ENCODE measurements around the gene RAB40C. TPM values are rescaled to one million over a fixed set of nuclear protein-coding genes. Genes with fewer than 3 reads are reported as not detected.

RAB40C gene
- total and polyA plus RNA-seq, 4 donors: 9.5 to 40.7 (median 18.7) TPM

GRCh38 chr16:629833-630248 lies 40.0 kb downstream of the RAB40C start:
- intact Hi-C loops (cut with DNase I): no loop called here
- no peak overlapping the region for H3K27ac ChIP-seq (ENCODE audit: low read depth in 1 of 2, low read length in 2 of 2)

GRCh38 chr16:630249-630814 lies 40.5 kb downstream of the RAB40C start:
- Histone ChIP-seq H3K27me3 (ENCODE audit: control insufficient read depth in 1 of 2, insufficient read depth in 2 of 2, low read length in 1 of 2) (no peaks in the 10 kb centered on the region), H3K36me3 (ENCODE audit: control insufficient read depth in 1 of 2, insufficient read depth in 2 of 2, low read length in 1 of 2) (peaks cover 0 to 2% of the 10 kb centered on the region in 2 donors), H3K9me3 (ENCODE audit: control insufficient read depth, low read length) (no peaks in the 10 kb centered on the region), H3K27ac (ENCODE audit: low read depth in 1 of 2, low read length in 2 of 2) (no peak overlapping the region), H3K4me3 (ENCODE audit: low read length in 2 of 2) (no peak overlapping the region), H3K4me1 (ENCODE audit: control insufficient read depth in 1 of 2, insufficient read depth in 2 of 2, low read length in 2 of 2) (no peaks in the 10 kb centered on the region)
- ATAC-seq (ENCODE audit: low FRiP score) (no peak), DNase-seq (peak in 1 of 2 donors; percentile 46)
- intact Hi-C loops (cut with DNase I): no loop called here
- WGBS, 2 donors: 38 to 42% methylated on average over 29 of the region's 29 CpGs

More at GRCh38 chr16:629833-630248, 40.0 kb downstream of the RAB40C start:
- no peaks in the 10 kb centered on the region for H3K27me3 ChIP-seq (ENCODE audit: control insufficient read depth in 1 of 2, insufficient read depth in 2 of 2, low read length in 1 of 2)
- ATAC-seq (ENCODE audit: low FRiP score): no peak
- peaks cover 0 to 2% of the 10 kb centered on the region in 2 donors for H3K36me3 ChIP-seq (ENCODE audit: control insufficient read depth in 1 of 2, insufficient read depth in 2 of 2, low read length in 1 of 2)
- H3K4me1 ChIP-seq (ENCODE audit: control insufficient read depth in 1 of 2, insufficient read depth in 2 of 2, low read length in 2 of 2): no peaks in the 10 kb centered on the region
- no peak overlapping the region for H3K4me3 ChIP-seq (ENCODE audit: low read length in 2 of 2)
- H3K9me3 ChIP-seq (ENCODE audit: control insufficient read depth, low read length): no peaks in the 10 kb centered on the region
- 51 to 65% methylated on average over 11 of the region's 11 CpGs for WGBS, 2 donors
- DNase-seq: no peak

- ATAC-seq (ENCODE audit: low FRiP score) (no peak), DNase-seq (peak in 1 of 2 donors; percentile 46)
- H3K27ac ChIP-seq (ENCODE audit: low read depth in 1 of 2, low read length in 2 of 2): no peak within 1 kb of the TSS
- WGBS, 2 donors: 7% methylated on average over 21 to 23 of the region's 23 CpGs
- intact Hi-C loops (cut with DNase I): no loop called here
- no peaks in the 10 kb centered on the region for H3K27me3 ChIP-seq (ENCODE audit: control insufficient read depth in 1 of 2, insufficient read depth in 2 of 2, low read length in 1 of 2)
- no peaks in the 10 kb centered on the region for H3K4me1 ChIP-seq (ENCODE audit: control insufficient read depth in 1 of 2, insufficient read depth in 2 of 2, low read length in 2 of 2)
- no peaks in the 10 kb centered on the region for H3K9me3 ChIP-seq (ENCODE audit: control insufficient read depth, low read length)
- H3K36me3 ChIP-seq (ENCODE audit: control insufficient read depth in 1 of 2, insufficient read depth in 2 of 2, low read length in 1 of 2): peaks cover 0 to 2% of the 10 kb centered on the region in 2 donors
- H3K4me3 ChIP-seq (ENCODE audit: low read length in 2 of 2): no peak within 1 kb of the TSS
These were observed 41.0 kb downstream of the RAB40C start, which contains the start of gene WFIKKN1 for GRCh38 chr16:630815-631405. TSS of gene WFIKKN1 (plus strand) at chr16:630985. CDS start at chr16:631254, 269 bp downstream.

- intact Hi-C loops (cut with DNase I): no loop called here
- Histone ChIP-seq H3K36me3 (ENCODE audit: control insufficient read depth in 1 of 2, insufficient read depth in 2 of 2, low read length in 1 of 2) (peaks cover 0 to 2% of the 10 kb centered on the region in 2 donors), H3K4me1 (ENCODE audit: control insufficient read depth in 1 of 2, insufficient read depth in 2 of 2, low read length in 2 of 2) (no peaks in the 10 kb centered on the region), H3K27me3 (ENCODE audit: control insufficient read depth in 1 of 2, insufficient read depth in 2 of 2, low read length in 1 of 2) (no peaks in the 10 kb centered on the region), H3K27ac (ENCODE audit: low read depth in 1 of 2, low read length in 2 of 2) (no peak overlapping the region), H3K9me3 (ENCODE audit: control insufficient read depth, low read length) (no peaks in the 10 kb centered on the region), H3K4me3 (ENCODE audit: low read length in 2 of 2) (no peak overlapping the region)
- DNase-seq (no peak), ATAC-seq (ENCODE audit: low FRiP score) (no peak)
- WGBS, 2 donors: 49 to 53% methylated on average over 9 of the region's 9 CpGs
These were observed 42.0 kb downstream of the RAB40C start for GRCh38 chr16:631808-632358.

GRCh38 chr16:632486-633335 lies 42.8 kb downstream of the RAB40C start:
- WGBS, 2 donors: 92 to 93% methylated on average over 61 to 67 of the region's 67 CpGs
- no peak overlapping the region for H3K4me3 ChIP-seq (ENCODE audit: low read length in 2 of 2)

GRCh38 chr16:633336-634050 lies 43.6 kb downstream of the RAB40C start:
- no peak overlapping the region for H3K4me3 ChIP-seq (ENCODE audit: low read length in 2 of 2)
- H3K27me3 ChIP-seq (ENCODE audit: control insufficient read depth in 1 of 2, insufficient read depth in 2 of 2, low read length in 1 of 2): no peaks in the 10 kb centered on the region
- WGBS, 2 donors: 96% methylated on average over 68 to 74 of the region's 74 CpGs
- DNase-seq (peak in 1 of 2 donors; percentile 48), ATAC-seq (ENCODE audit: low FRiP score) (no peak)
- H3K27ac ChIP-seq (ENCODE audit: low read depth in 1 of 2, low read length in 2 of 2): no peak overlapping the region
- H3K36me3 ChIP-seq (ENCODE audit: control insufficient read depth in 1 of 2, insufficient read depth in 2 of 2, low read length in 1 of 2): peaks cover 0 to 2% of the 10 kb centered on the region in 2 donors
- H3K9me3 ChIP-seq (ENCODE audit: control insufficient read depth, low read length): no peaks in the 10 kb centered on the region
- H3K4me1 ChIP-seq (ENCODE audit: control insufficient read depth in 1 of 2, insufficient read depth in 2 of 2, low read length in 2 of 2): no peaks in the 10 kb centered on the region
- intact Hi-C loops (cut with DNase I): no loop called here

More at GRCh38 chr16:632486-633335, 42.8 kb downstream of the RAB40C start:
- Histone ChIP-seq H3K4me1 (ENCODE audit: control insufficient read depth in 1 of 2, insufficient read depth in 2 of 2, low read length in 2 of 2) (no peaks in the 10 kb centered on the region), H3K36me3 (ENCODE audit: control insufficient read depth in 1 of 2, insufficient read depth in 2 of 2, low read length in 1 of 2) (peaks cover 0 to 2% of the 10 kb centered on the region in 2 donors), H3K27me3 (ENCODE audit: control insufficient read depth in 1 of 2, insufficient read depth in 2 of 2, low read length in 1 of 2) (no peaks in the 10 kb centered on the region), H3K27ac (ENCODE audit: low read depth in 1 of 2, low read length in 2 of 2) (no peak overlapping the region), H3K9me3 (ENCODE audit: control insufficient read depth, low read length) (no peaks in the 10 kb centered on the region)
- intact Hi-C loops (cut with DNase I): no loop called here
- no peak for ATAC-seq (ENCODE audit: low FRiP score)
- DNase-seq: peak in 1 of 2 donors; percentile 42

- 91% methylated on average over 22 of the region's 22 CpGs for WGBS, 2 donors
- no peak overlapping the region for H3K27ac ChIP-seq (ENCODE audit: low read depth in 1 of 2, low read length in 2 of 2)
- DNase-seq: no peak
These were observed 44.3 kb downstream of the RAB40C start for GRCh38 chr16:634051-634670.

GRCh38 chr16:634996-635395 lies 45.1 kb downstream of the RAB40C start:
- intact Hi-C loops (cut with DNase I): loop anchor here in 1 of 2 donors (5.0 kb wide), 1 partner anchor 48 kb away; no protein-coding TSS in a partner anchor
- WGBS, 2 donors: 83 to 88% methylated on average over 6 to 7 of the region's 7 CpGs
- no peaks in the 10 kb centered on the region for H3K27me3 ChIP-seq (ENCODE audit: control insufficient read depth in 1 of 2, insufficient read depth in 2 of 2, low read length in 1 of 2)
- no peak overlapping the region for H3K4me3 ChIP-seq (ENCODE audit: low read length in 2 of 2)
- no peaks in the 10 kb centered on the region for H3K9me3 ChIP-seq (ENCODE audit: control insufficient read depth, low read length)
- H3K4me1 ChIP-seq (ENCODE audit: control insufficient read depth in 1 of 2, insufficient read depth in 2 of 2, low read length in 2 of 2): no peaks in the 10 kb centered on the region
- no peak overlapping the region for H3K27ac ChIP-seq (ENCODE audit: low read depth in 1 of 2, low read length in 2 of 2)
- DNase-seq (no peak), ATAC-seq (ENCODE audit: low FRiP score) (no peak)
- peaks cover 0 to 2% of the 10 kb centered on the region in 2 donors for H3K36me3 ChIP-seq (ENCODE audit: control insufficient read depth in 1 of 2, insufficient read depth in 2 of 2, low read length in 1 of 2)

More at GRCh38 chr16:634051-634670, 44.3 kb downstream of the RAB40C start:
- Histone ChIP-seq H3K4me1 (ENCODE audit: control insufficient read depth in 1 of 2, insufficient read depth in 2 of 2, low read length in 2 of 2) (no peaks in the 10 kb centered on the region), H3K27me3 (ENCODE audit: control insufficient read depth in 1 of 2, insufficient read depth in 2 of 2, low read length in 1 of 2) (no peaks in the 10 kb centered on the region), H3K4me3 (ENCODE audit: low read length in 2 of 2) (no peak overlapping the region), H3K36me3 (ENCODE audit: control insufficient read depth in 1 of 2, insufficient read depth in 2 of 2, low read length in 1 of 2) (peaks cover 0 to 2% of the 10 kb centered on the region in 2 donors), H3K9me3 (ENCODE audit: control insufficient read depth, low read length) (no peaks in the 10 kb centered on the region)
- ATAC-seq (ENCODE audit: low FRiP score): no peak
- intact Hi-C loops (cut with DNase I): no loop called here
